GM21360 (cell line): ENCODE measurements around the gene AMIGO2.

Experiments
- ATAC-seq: cut with Tn5 transposase; IDR thresholded peaks from one replicate; pipeline ENCODE4 v1.9.1; 2021; ENCODE audit warnings: mild to moderate bottlenecking, moderate library complexity; ENCODE audit not compliant: unreplicated experiment

The AMIGO2 gene

DNA sequence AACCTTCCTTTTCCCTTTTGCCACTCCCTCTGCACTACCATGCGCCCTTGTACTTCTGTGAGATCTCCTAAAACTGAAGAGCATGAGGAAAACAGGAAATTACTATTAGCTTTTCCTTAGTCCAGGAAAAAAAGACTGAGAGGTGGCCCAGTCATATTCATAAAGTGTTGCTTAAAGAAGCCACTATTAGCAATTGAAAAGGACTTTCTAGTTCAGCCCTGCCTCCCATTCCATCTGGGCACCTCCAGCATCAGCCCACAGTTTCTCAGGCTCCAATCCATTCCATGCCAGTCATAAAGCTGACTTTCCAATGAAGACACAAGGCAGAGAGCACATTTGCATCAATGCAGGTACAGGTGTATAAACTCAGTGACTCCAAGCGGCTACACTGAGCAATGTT lies 19.9 kb upstream of the AMIGO2 start:
- no peak for ATAC-seq

DNA sequence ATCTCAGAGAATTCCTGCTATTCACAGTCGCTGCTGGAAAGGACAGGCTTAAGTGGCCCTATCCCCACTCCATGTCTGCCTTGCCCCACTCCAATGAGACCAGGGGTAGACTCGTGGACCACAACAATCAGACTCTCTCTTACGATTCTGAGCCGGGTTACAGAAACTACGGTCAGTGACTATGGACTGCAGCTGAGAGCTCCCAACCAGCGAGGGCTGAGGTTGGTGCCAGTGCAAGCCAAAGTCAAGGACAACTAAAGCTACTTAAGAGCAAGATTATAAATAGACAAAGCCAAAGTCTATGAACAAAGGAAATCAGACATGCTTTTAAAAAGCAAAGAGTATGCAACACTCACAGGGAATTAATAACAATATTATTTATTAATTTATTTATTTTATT lies 18.3 kb upstream of the AMIGO2 start:
- ATAC-seq, result no peak

DNA sequence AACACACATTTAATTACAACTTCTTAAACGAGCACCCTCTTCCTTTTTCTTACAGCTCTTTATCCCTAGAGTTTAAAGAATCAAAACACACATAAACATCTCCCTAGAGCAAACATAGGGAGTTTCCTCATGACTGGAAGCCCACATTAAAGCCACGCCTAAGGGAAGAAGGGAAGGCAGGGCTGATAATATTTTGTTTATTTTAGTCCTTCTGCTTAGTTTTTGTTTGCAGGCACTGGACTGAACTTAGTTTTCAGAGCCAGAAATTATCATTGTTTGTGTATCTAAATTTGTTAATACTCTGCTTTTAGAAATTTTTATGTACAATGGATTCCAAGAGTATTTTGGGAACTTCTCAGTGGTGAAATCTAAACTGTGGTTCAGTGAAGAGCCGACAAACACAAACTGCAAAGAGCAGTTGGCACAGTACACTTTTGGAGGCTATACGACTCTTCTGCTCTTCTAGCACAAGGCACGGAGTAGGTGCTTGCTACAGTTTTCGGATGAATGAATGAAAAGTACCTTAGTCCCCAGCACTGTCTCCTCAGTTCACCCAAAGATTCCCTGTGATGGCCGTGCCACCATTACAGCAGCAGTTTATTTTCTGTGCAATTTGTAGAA lies 17.6 kb upstream of the AMIGO2 start:
- ATAC-seq, result no peak

DNA sequence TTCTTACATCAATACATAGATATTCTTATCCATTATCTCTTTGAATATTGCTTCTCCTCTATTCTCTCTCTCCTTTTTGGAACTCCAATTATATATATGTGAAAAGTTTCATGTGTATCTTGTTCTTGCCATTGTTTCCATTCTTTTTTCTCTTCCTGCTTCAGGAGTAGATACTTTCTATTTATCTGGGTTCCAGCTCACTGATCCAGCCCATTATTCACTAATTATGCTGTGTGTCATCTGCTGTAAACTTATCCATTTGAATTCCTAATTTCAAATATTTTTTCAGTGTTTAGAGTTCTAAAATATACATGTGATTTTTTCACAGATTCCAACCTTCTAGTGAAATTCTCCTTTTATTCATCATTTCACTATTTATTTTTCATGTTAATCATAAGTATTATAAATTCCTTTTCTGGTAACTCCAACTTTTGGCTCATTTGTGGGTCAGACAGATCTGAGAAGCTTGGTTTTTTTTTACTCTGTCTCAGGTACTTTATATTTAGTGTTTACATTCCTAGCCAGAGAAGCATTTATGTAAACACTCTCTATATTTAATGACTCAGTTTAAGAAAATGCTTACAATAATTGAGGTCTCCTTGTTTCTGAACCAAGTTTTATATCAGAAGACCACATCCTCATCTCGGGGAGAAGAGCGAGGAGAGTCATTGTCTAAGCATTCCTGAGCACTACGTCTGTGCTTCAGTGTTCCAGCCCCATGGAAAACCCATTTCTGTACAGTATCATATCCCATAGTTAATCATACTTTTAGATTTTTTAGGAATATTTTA lies 15.9 kb upstream of the AMIGO2 start:
- ATAC-seq, result no peak

DNA sequence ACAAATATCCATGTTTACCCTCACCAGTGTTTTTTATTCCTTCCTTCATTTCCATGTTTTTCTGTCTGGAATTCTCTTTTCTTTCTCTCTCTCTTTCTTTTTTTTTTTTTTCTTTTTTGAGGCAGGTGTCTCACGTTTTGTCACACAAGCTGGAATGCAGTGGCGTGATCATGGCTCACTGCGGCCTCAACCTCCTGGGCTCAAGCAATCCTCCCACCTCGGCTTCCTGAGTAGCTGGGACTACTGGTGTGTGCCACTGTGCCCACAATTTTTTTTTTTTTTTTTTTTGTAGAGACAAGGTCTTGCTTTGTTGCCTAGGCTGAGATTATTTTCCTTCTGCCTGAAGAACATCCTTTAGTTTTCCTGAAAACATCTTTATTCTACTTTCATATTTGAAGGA lies 15.0 kb upstream of the AMIGO2 start:
- ATAC-seq, result no peak

DNA sequence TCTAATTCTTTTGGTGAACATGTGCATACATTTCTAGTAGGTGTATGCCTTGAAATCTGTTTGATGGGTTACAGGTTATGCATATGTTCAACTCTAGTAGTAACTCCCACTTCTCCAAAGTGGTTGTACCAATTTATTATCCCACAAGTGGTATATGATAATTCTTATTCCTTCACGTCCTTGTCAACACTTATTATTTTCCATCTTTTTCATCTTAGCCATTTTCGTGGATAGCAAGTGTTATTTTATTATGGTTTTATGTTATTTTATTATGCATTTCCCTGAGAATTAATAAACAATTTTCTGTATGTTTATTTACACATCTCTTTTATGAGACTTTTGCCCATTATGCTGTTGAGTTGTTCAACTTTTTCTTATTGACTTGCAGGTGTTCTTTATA lies 11.2 kb upstream of the AMIGO2 start:
- no peak for ATAC-seq

DNA sequence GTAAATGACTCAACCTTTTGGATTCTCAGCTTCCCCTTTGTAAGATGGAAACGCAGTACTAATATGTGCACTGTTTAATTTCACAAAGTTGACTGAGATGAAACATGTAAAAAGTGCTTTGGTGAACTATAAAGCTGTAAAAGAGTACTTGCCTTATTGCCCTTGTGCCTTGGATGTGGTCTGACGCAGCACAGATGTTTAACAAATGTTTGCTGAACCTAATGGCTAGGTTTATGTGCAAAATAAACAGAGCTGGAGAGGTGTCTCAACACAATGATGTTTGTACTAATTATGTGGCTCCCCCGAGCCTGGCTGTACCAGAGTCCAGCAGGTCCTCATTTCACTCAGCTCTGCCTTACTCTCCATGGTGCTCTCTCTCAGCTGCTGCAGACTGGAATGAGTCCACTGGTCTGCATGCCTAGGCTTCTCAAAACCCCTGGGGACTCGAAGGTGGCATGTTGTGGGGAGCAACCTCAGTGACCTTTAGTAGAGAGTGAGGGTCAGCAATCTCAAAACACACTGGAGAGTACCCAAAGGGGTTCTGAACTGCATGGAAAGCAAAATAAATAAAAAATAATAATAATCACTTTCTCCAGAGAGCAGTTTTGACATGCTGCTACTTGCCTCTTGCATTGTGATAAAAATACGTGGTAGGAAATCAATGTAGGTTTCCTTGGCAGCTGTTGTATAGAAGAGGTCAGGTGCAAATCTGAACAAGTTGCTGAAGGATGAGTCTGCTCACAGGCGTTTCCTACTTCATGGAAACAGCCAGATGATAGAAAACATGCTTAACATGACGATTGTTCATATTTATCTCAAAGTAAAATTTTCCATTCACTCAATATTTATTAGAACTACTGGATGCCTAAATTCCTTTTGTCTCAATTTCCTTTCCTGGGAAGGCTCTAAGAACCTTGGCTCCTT lies 8.5 kb upstream of the AMIGO2 start:
- no peak for ATAC-seq

DNA sequence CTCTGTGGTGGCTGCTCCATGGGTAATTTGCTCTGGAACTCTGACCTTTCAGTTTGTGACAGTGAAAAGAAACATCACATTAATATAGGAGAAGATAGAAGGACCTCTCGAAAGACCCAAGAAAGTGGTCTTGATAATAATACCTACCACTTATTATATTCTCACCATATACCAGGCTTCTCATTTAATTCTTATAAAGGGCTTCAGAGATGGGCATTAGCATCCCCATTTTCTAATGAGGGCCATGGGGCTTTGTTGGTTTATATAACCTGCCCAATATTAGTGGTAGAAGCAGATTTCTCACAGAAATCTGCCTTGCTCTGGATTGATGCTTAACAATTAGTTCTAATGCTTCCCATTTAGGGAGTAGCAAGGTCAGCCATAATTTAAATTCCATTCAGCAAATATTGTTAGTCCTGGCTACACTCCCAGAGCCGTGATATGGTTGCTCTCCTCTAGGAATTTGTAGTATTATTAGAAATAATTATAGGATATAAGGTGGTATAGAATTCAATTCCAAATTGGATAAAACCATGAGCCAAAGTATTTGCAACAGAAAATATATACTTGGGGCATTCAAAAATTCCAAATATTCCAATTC lies 7.4 kb upstream of the AMIGO2 start:
- ATAC-seq, result no peak

DNA sequence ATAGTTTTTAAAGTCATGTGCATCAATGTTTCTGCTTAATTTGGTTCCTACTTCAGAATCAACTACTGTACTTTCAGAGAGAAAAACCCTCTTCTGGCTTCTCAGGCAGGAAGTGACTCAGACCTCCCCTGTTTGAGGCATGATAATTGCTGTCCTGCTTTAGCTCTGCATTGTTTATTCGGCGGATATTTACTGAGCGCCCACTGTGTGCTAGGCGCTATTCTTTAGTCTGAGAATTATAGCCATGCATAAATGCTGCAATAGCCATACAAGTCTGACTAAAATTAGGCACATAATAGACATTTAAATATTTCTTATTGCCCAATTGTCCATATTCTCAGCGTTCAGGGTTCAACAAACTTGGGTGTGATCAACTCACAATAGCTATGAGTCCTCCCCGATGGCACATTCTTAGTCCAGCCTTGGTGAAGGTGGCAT lies 6.1 kb upstream of the AMIGO2 start:
- ATAC-seq, result no peak

DNA sequence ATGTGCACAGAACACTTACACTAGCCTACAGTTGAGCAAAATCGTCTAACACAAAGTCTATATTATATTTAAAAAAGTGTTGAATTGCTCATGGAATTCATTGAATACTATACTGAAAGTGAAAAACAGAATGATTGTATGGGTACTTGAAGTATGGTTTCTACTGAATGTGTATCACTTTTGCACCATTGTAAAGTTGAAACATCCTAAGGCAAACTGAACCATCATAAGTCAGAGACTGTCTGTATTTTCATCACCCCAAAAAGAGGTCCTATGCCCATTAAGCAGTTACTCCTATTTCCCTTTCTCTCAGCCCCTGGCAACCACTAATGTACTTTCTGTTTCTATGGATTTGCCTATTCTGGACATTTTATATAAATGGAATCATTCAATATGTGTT lies 4.4 kb upstream of the AMIGO2 start:
- no peak for ATAC-seq

DNA sequence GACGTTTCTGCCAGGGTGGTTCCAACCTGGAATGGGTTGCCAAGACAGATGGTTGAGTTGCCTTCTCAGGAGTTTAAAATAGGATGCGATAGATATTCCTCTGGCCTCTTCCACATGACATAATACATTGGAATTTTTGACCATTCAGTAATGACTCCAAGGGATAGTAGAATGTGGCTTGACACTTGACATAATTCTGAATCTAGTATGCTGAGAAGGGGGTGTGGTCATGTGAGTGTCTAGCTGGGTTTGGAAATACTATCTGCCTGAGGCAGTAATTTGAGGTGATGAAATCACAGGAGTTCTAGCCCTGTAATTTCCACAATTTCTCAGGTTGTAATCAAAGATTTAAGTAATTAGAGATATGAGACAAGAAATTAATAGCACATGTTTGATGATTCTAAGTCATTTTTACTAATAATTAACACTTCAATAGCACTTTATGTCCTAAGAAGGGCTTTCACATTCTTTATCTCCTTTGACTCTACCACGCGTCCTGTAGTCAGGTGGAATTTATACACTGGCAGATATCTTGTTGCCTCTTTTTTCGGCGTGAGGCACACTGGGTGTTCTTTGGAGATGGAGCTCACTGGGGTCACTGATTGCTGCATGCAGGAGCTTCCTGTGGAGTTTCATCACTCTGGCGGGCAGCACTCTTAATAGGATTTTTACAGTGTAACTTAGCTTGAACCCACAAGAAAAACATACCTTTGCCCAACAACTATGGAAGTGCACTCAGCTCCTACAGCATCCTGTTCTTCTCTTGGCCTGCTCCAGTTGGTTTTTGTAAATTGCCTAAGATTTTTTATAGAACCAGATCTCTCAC lies 3.2 kb upstream of the AMIGO2 start:
- no peak for ATAC-seq

DNA sequence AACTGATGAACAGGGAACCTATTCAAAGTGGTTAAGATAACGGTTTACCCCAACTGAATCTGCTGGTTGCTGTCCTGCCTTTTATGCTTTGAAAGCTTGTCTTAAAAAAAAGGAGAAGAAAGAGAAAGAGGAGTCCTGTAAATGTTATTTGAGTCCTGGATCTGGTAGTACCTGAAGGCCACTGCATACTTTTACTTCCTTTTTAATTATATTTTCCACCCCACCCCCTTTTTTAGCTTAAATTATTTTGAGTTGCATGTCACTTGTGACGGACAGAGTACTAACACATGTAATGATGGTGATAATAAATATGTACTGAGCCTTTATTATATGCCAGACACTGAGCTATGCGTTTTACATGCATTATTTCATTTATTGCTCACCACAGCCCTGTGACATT lies 2.5 kb upstream of the AMIGO2 start:
- no peak for ATAC-seq

DNA sequence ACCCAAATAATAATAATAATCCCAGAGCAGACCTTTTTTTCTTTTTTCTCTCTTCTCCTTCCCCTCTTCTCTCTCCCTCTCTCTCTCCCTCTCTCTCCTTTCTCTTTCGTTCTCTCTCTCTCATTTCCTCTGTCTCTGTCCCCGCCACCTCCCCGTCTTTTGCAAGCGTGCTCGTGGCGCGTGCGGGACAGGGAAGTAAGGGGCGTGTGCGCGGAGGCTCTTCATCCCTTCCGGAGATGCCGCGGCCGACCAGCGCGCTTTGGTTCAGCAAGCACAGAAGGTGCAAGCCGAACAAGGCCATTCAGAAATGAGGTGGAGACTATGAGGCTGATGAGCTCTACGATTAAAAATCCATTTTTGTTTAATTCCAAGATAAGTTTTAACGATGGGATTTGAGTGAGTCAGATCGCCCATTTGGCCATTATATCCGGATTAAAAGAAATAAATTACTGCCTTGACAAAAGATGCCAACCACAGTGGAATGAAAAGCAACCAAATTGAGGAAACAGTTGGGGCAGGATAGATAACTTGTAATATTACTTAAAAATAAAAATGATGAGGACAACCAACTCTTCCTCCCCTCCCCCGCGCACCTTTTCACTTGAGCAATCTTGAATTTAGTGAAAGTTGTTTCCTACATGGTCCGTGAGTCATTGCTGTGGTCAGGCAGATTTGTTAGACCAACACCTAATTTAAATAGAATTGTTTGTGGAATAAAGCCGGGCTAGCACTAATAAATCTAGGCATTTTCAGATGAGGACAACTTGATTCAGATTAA lies 1.2 kb upstream of the AMIGO2 start:
- ATAC-seq, result no peak

DNA sequence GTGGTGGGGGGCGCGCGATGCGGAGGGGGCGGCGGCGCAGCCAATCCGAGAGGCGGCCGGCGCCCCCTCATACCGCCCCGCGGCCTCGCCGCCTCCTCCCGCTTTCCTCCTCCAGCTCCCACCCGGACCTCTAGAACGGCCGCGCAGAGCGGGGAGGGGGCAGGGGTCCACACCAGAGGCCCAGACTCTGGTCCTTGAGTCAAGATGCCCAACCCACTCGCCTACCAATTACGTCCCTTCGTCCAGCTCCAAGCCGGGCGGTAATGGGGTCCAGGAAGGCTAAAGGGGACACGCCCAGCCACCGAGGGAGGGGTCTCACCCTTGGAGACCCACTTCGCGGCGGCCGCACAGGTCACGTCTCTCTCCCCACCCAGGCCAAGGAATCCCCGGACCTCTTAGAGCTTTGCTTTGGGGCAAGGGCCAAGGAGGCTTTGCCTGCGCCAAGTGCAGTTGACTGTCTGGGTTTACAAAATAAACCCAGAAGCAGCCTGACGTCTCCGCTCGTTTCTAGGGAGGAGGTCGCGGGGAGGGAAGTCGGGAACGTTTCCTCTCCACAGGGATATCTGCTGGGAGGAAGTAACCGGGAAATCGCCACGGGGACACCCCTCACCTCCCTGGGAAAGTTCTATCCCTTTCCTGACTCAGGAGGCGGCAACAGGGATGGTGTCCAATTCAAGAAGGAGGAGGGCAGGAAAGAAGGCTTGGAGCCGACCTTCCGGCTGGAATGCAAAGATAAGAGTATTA lies 394 bp upstream of the AMIGO2 start:
- ATAC-seq, result peak; percentile 15

DNA sequence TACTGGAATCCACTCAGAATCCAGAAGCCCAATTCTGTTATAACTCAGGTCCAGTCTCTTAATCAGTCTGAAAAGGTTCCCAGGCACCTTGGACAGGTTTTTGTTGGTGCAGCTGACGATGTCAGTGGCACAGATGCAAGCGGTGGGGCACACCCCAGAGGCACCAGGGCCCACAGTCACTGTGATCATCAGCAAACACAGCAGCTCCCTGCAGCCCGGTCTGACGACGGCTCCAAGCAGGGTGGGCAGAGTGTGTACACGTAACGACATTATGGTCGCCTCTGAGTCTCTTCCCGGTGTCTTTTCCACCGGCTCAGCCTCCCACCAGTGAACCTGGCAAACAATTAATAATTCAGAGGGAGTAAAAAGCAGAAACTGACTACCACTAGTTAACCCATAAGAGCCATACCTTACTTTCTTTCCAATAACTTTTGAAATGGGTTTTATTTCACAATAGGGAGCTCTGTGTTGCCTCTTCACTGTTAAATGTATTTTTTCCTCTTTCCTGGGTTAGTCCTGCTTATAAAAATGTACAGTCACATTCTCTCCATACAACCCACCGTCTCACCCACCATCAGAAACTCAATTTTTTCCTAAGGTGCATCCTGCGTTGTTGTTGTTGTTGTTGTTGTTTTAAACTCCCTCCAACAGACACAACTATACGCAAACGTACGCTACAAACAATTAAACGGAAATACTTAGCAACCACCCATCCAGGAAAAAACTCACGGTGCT lies 859 bp downstream of the AMIGO2 start:
- ATAC-seq, result no peak

DNA sequence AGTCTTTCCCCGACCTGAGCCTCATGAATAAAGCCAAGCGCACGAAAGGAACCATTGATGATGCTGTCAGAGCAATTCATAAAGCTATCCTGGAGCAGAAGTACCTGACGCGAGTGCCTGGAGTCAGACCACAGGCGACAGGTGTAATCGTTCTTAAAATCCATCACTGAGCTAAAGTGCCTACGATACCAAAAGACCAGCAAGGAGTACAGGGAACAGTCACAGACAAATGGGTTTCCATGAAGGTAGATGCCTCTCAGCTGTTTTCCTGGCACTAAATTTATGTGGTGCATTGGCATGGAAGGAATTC lies 1.7 kb downstream of the AMIGO2 start:
- ATAC-seq, result no peak

DNA sequence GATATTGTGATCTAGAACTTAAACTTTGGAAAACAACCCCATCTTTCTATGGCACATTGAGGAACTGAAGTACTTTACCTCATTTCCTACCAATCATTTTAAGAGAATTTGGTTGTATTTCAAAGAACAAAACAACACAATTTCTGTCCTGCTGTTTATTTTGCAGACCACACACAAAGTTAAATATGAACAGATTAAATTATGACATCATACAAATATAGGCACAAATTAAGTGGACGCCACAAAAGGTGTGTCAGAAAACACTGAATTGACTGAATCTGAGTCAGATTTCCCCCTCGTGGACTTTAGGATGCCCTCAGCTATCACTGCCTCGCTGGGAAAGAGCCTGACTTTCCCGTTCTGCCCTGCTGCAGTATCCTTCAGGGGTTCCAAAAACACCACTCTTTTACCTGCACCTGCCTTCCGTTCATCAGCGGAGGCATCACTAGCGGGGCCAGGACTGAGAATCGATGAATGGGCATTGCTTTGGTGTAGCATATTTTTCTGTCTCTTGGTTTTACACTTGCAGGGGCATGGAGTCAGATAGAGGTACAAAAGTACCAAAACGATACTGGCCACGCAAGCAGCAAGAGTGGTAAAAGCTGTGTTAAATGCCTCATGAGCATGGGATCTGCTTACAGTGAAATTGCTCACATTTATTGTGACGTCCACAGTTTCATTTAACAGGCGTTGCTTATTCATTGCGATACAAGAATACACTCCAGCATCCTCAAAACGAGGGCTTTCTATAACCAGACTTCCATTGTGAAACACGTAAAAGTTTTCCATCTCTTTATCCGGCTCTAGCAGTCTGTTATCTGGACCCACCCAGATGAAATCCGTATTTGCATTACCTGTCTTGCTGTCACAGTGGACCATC lies 2.3 kb downstream of the AMIGO2 start:
- ATAC-seq, result no peak
